ENCODE results near the gene BCAS1. TPM values are rescaled to one million over a fixed set of nuclear protein-coding genes. Genes with fewer than 3 reads are reported as not detected.

The BCAS1 gene
- total RNA-seq, 1 donor from 2014 or later: not detected

DNA sequence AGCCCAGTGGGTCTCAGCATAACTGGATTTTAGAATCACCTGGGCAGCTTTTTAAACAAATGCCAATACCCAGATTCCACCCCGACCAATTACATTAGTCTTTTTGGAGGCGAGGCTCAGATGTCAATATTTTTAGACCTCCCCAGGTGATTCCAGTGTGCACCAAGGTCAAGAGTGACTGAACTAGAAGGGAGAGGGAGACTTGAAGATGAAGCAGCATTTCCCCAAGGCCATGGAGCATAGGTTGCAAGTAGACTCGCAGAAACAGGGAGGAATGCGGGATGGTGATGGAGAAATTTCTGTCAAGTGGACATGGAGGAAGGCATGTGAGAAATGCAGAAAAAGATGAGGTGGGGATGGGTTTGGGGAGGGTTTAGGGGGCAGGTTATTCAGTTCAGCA lies 64.9 kb downstream of the BCAS1 start:
- TF ChIP-seq, protein P1, sequence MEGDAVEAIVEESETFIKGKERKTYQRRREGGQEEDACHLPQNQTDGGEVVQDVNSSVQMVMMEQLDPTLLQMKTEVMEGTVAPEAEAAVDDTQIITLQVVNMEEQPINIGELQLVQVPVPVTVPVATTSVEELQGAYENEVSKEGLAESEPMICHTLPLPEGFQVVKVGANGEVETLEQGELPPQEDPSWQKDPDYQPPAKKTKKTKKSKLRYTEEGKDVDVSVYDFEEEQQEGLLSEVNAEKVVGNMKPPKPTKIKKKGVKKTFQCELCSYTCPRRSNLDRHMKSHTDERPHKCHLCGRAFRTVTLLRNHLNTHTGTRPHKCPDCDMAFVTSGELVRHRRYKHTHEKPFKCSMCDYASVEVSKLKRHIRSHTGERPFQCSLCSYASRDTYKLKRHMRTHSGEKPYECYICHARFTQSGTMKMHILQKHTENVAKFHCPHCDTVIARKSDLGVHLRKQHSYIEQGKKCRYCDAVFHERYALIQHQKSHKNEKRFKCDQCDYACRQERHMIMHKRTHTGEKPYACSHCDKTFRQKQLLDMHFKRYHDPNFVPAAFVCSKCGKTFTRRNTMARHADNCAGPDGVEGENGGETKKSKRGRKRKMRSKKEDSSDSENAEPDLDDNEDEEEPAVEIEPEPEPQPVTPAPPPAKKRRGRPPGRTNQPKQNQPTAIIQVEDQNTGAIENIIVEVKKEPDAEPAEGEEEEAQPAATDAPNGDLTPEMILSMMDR (IDR thresholded peaks at IDR 0.05): no peak
- no peak overlapping the region for H3K27ac Mint-ChIP-seq (ENCODE audit: unreplicated experiment)
- no peak overlapping the region for H3K4me3 Mint-ChIP-seq (ENCODE audit: unreplicated experiment)
- H3K36me3 Mint-ChIP-seq (ENCODE audit: low read depth): no peaks in the 10 kb centered on the region
- H3K27me3 Mint-ChIP-seq (ENCODE audit: low read depth): peaks cover 4% of the 10 kb centered on the region
- H3K4me1 Mint-ChIP-seq (ENCODE audit: low read depth): no peaks in the 10 kb centered on the region
- H3K9me3 Mint-ChIP-seq (ENCODE audit: low read depth): peaks cover 16% of the 10 kb centered on the region
- no peak for DNase-seq (ENCODE audit: low spot score)

DNA sequence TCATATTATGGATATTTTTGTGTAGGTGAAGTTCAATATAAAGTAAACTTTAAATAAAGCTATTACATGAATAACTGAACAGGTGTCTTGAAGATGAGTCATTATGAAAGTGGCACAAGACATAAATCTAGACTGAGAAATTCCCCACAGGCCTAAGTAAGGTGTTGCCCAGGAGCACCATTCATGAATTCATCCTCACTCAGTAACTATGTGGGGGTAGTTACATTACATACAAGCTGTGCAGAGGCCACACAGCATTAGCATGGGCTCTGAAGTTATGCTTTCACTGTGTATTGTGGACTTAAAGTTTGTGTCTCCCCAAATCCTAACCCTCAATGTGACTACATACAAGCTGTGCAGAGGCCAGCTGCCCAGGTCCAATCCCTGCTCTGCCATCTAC lies 65.9 kb downstream of the BCAS1 start:
- Mint-ChIP-seq H3K9me3 (ENCODE audit: low read depth) (peaks cover 22% of the 10 kb centered on the region), H3K4me3 (ENCODE audit: unreplicated experiment) (no peak overlapping the region), H3K27me3 (ENCODE audit: low read depth) (peaks cover 4% of the 10 kb centered on the region), H3K36me3 (ENCODE audit: low read depth) (no peaks in the 10 kb centered on the region), H3K4me1 (ENCODE audit: low read depth) (no peaks in the 10 kb centered on the region), H3K27ac (ENCODE audit: unreplicated experiment) (no peak overlapping the region)
- TF ChIP-seq, protein P1 (IDR thresholded peaks at IDR 0.05): no peak
- DNase-seq (ENCODE audit: low spot score): no peak

DNA sequence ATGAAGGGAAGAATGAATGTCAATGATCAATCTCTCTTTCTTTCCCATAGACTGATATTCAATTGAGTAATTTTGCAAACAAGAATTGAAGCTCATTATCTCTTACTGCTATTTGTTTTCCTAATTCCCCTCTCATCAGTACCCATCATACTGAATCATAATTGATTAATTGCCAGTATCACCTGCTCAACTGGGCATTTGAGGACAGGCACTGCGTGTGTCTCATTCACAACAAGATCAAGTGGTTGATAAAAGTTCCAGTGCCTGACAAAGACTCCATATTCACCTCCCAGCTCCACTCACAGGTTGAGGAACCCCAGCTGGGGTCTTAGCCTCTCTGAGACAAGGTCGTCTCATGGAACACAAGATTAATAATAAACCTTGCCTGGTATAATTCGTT lies 67.7 kb downstream of the BCAS1 start:
- Mint-ChIP-seq H3K27me3 (ENCODE audit: low read depth) (peaks cover 2% of the 10 kb centered on the region), H3K9me3 (ENCODE audit: low read depth) (peaks cover 22% of the 10 kb centered on the region), H3K4me3 (ENCODE audit: unreplicated experiment) (no peak overlapping the region), H3K4me1 (ENCODE audit: low read depth) (no peaks in the 10 kb centered on the region), H3K27ac (ENCODE audit: unreplicated experiment) (no peak overlapping the region), H3K36me3 (ENCODE audit: low read depth) (no peaks in the 10 kb centered on the region)
- TF ChIP-seq, protein P1 (IDR thresholded peaks at IDR 0.05): no peak
- no peak for DNase-seq (ENCODE audit: low spot score)

DNA sequence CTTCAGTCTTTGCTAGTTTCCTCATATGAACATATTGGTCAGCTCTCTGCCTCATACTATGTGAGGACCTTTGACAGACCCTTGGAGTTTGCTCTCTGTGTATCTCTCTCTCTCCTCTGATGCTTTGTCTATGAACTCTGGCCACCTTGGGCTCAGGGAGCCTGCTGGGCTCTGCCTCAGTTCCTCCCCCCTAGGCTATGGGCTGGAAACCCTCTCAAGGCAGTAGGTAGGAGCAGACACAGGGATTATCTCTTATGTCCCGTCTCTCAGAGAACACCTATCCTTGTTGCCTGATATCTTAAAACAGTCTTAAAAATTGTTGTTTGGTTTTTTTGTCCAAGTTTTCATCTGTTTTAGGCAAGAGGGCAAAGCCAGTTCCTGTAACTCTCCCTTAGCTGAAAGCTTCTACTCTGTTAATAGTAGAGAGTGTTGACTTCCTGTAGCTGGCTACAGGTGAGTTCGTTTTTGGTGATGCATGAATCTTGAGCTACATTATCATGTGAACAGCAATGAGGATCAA lies 68.3 kb downstream of the BCAS1 start:
- H3K9me3 Mint-ChIP-seq (ENCODE audit: low read depth): peaks cover 22% of the 10 kb centered on the region
- H3K27me3 Mint-ChIP-seq (ENCODE audit: low read depth): peaks cover 2% of the 10 kb centered on the region
- H3K27ac Mint-ChIP-seq (ENCODE audit: unreplicated experiment): no peak overlapping the region
- TF ChIP-seq, protein P1 (IDR thresholded peaks at IDR 0.05): no peak
- no peaks in the 10 kb centered on the region for H3K36me3 Mint-ChIP-seq (ENCODE audit: low read depth)
- no peak overlapping the region for H3K4me3 Mint-ChIP-seq (ENCODE audit: unreplicated experiment)
- H3K4me1 Mint-ChIP-seq (ENCODE audit: low read depth): no peaks in the 10 kb centered on the region
- no peak for DNase-seq (ENCODE audit: low spot score)

DNA sequence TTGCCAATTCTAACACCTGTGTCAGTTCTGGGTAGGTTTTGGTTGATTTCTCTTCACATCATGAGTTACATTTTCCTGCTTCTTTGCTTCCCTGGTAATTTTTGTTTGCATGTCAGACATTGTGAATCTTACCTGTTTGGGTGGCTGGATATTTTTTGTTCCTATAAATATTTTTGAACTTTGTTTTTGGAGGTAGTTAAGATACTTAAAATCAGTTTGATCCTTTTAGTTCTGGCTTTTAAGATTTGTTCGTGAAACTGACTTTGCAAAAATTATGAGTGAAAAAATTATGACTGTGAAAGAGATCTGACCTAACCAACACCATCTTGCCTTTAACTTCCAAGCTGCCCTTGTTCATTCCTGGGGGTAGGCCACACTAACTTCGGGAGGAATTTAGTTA lies 69.5 kb downstream of the BCAS1 start:
- Mint-ChIP-seq H3K36me3 (ENCODE audit: low read depth) (no peaks in the 10 kb centered on the region), H3K4me3 (ENCODE audit: unreplicated experiment) (no peak overlapping the region), H3K27ac (ENCODE audit: unreplicated experiment) (no peak overlapping the region), H3K9me3 (ENCODE audit: low read depth) (peaks cover 22% of the 10 kb centered on the region), H3K4me1 (ENCODE audit: low read depth) (no peaks in the 10 kb centered on the region), H3K27me3 (ENCODE audit: low read depth) (peaks cover 11% of the 10 kb centered on the region)
- TF ChIP-seq, protein P1 (IDR thresholded peaks at IDR 0.05): no peak
- DNase-seq (ENCODE audit: low spot score): no peak
